HG02943 (cell line): ENCODE results near the gene CRYZL1.

Experiments used
- ATAC-seq: cut with Tn5 transposase; IDR thresholded peaks from one replicate; pipeline ENCODE4 v1.9.1; 2021; ENCODE audit warnings: mild to moderate bottlenecking, low read depth, moderate library complexity; ENCODE audit not compliant: unreplicated experiment

CRYZL1 gene

GRCh38 chr21:33542640-33543504 is 98.7 kb downstream of the CRYZL1 start, which contains the start of gene SON:
Gene SON (plus strand): TSS chr21:33543038. CDS start chr21:33543093, 55 bp downstream.
- ATAC-seq, result peak; percentile 96

- peak; percentile 45 for ATAC-seq
Observed at GRCh38 chr21:33541756-33542639, 99.5 kb downstream of the CRYZL1 start, which contains the start of gene GART. Gene GART (minus strand): TSS chr21:33542117. CDS start chr21:33539315, 2,802 bp downstream.

- no peak for ATAC-seq
Observed at GRCh38 chr21:33541105-33541711, 100.3 kb downstream of the CRYZL1 start.

GRCh38 chr21:33540711-33541104 is 100.8 kb downstream of the CRYZL1 start:
- no peak for ATAC-seq

- no peak for ATAC-seq
Observed at GRCh38 chr21:33539616-33540015, 101.9 kb downstream of the CRYZL1 start.
